ENCODE results near the gene ASIC1.
"Not testable (repeated sequence)": the region's sequence is repeated elsewhere in the genome, so short reads cannot be mapped to it uniquely, and the experiment has no call there.

Gene ASIC1

GRCh38 chr12:50026691-50027090 is 30.7 kb upstream of the ASIC1 start:
- H3K79me2 ChIP-seq, result no peaks in the 10 kb centered on the region
- H3K27me3 ChIP-seq (ENCODE audit: control insufficient read depth, insufficient read depth, low read length), result no peaks in the 10 kb centered on the region
- H3K9me3 ChIP-seq (ENCODE audit: control insufficient read depth, low read length), result no peaks in the 10 kb centered on the region
- no peak overlapping the region for H3K27ac ChIP-seq
- no peak for TF ChIP-seq CTCF (IDR thresholded peaks at IDR 0.05)
- no peaks in the 10 kb centered on the region for H3K36me3 ChIP-seq (ENCODE audit: control insufficient read depth, insufficient read depth, low read length)
- H3K4me1 ChIP-seq, result no peaks in the 10 kb centered on the region
- no peak overlapping the region for H2AFZ ChIP-seq
- no peak overlapping the region for H3K9ac ChIP-seq
- no peak overlapping the region for H3K4me3 ChIP-seq (ENCODE audit: low read depth, low read length)
- no peak overlapping the region for H3K4me2 ChIP-seq (ENCODE audit: low read length)

- not testable (repeated sequence) for H3K4me3 ChIP-seq (ENCODE audit: low read depth, low read length); H3K9me3 ChIP-seq (ENCODE audit: control insufficient read depth, low read length); H3K27me3 ChIP-seq (ENCODE audit: control insufficient read depth, insufficient read depth, low read length); H2AFZ ChIP-seq; H3K27ac ChIP-seq; H3K9ac ChIP-seq; H3K4me1 ChIP-seq; H3K79me2 ChIP-seq; H3K4me2 ChIP-seq (ENCODE audit: low read length); H3K36me3 ChIP-seq (ENCODE audit: control insufficient read depth, insufficient read depth, low read length)
Measured at GRCh38 chr12:50030449-50030848, 26.9 kb upstream of the ASIC1 start.

- H2AFZ ChIP-seq, result peak overlapping the region; percentile 69
- no peak overlapping the region for H3K9ac ChIP-seq
- no peak overlapping the region for H3K4me3 ChIP-seq (ENCODE audit: low read depth, low read length)
- H3K27ac ChIP-seq, result no peak overlapping the region
- H3K9me3 ChIP-seq (ENCODE audit: control insufficient read depth, low read length), result no peaks in the 10 kb centered on the region
- TF ChIP-seq CTCF (IDR thresholded peaks at IDR 0.05), result no peak
- H3K36me3 ChIP-seq (ENCODE audit: control insufficient read depth, insufficient read depth, low read length), result no peaks in the 10 kb centered on the region
- no peaks in the 10 kb centered on the region for H3K4me1 ChIP-seq
- no peaks in the 10 kb centered on the region for H3K79me2 ChIP-seq
- H3K4me2 ChIP-seq (ENCODE audit: low read length), result no peak overlapping the region
- no peaks in the 10 kb centered on the region for H3K27me3 ChIP-seq (ENCODE audit: control insufficient read depth, insufficient read depth, low read length)
Measured at GRCh38 chr12:50032515-50032853, 24.9 kb upstream of the ASIC1 start.

GRCh38 chr12:50032854-50033581 is 24.4 kb upstream of the ASIC1 start:
- H3K4me3 ChIP-seq (ENCODE audit: low read depth, low read length), result no peak overlapping the region
- H3K27ac ChIP-seq, result no peak overlapping the region

GRCh38 chr12:50038336-50038735 is 19.1 kb upstream of the ASIC1 start:
- H3K4me3 ChIP-seq (ENCODE audit: low read depth, low read length), result no peak overlapping the region
- H3K27me3 ChIP-seq (ENCODE audit: control insufficient read depth, insufficient read depth, low read length), result no peaks in the 10 kb centered on the region
- no peak overlapping the region for H2AFZ ChIP-seq
- no peak overlapping the region for H3K4me2 ChIP-seq (ENCODE audit: low read length)
- no peak for TF ChIP-seq CTCF (IDR thresholded peaks at IDR 0.05)
- H3K4me1 ChIP-seq, result no peaks in the 10 kb centered on the region
- no peaks in the 10 kb centered on the region for H3K9me3 ChIP-seq (ENCODE audit: control insufficient read depth, low read length)
- no peak overlapping the region for H3K27ac ChIP-seq
- no peaks in the 10 kb centered on the region for H3K36me3 ChIP-seq (ENCODE audit: control insufficient read depth, insufficient read depth, low read length)
- no peaks in the 10 kb centered on the region for H3K79me2 ChIP-seq
- no peak overlapping the region for H3K9ac ChIP-seq

More at GRCh38 chr12:50032854-50033581, 24.4 kb upstream of the ASIC1 start:
- Histone ChIP-seq H3K9me3 (ENCODE audit: control insufficient read depth, low read length) (no peaks in the 10 kb centered on the region), H3K9ac (no peak overlapping the region), H3K4me1 (no peaks in the 10 kb centered on the region), H2AFZ (peak overlapping the region; percentile 69), H3K36me3 (ENCODE audit: control insufficient read depth, insufficient read depth, low read length) (no peaks in the 10 kb centered on the region), H3K27me3 (ENCODE audit: control insufficient read depth, insufficient read depth, low read length) (no peaks in the 10 kb centered on the region), H3K79me2 (no peaks in the 10 kb centered on the region), H3K4me2 (ENCODE audit: low read length) (no peak overlapping the region)
- no peak for TF ChIP-seq CTCF (IDR thresholded peaks at IDR 0.05)
